Measurements from ENCODE around the gene ABCG1. TPM values are rescaled to one million over a fixed set of nuclear protein-coding genes. Genes with fewer than 3 reads are reported as not detected.

The ABCG1 gene
- total and polyA plus RNA-seq, 2 of the 4 experiments (the other 2 are of a cell fraction): 0.19 to 0.36 TPM

- CTCF ChIA-PET: interaction anchor here (0.9 to 1.9 kb wide), 2 partner anchors 14 to 274 kb away, joined by 3 to 4 read pairs; no protein-coding TSS in a partner anchor
- intact Hi-C loops (cut with micrococcal nuclease): no loop called here
- H2AK9ac ChIP-seq (replicated peaks; ENCODE audit: low read depth, low read length, poor library complexity): peak overlapping the region; percentile 78
- no peak overlapping the region for H2BK5ac ChIP-seq (ENCODE audit: low read depth, low read length, poor library complexity, severe bottlenecking)
- ATAC-seq (ENCODE audit: low read depth) (peak; percentile 69), DNase-seq (peak; percentile 5)
- H3K9me1 ChIP-seq (ENCODE audit: insufficient read depth, low read length): no peaks in the 10 kb centered on the region; the same call in 1 of the 2 replicates
- no peaks in the 10 kb centered on the region for H4K20me1 ChIP-seq (ENCODE audit: insufficient read depth, low read length)
- no peak overlapping the region for H2BK15ac ChIP-seq (ENCODE audit: low read depth, low read length)
- no TSS peak for BruUV-seq (replicated peaks)
- H3K9ac ChIP-seq (ENCODE audit: low read depth, low read length): no peak overlapping the region
- H2AK5ac ChIP-seq (ENCODE audit: low read depth, low read length): no peak overlapping the region
- H3K27me3 ChIP-seq (ENCODE audit: control insufficient read depth, insufficient read depth, low read length): peaks cover 67% of the 10 kb centered on the region; the same call in 1 of the 2 replicates
- H4K5ac ChIP-seq (ENCODE audit: low read depth, low read length): no peak overlapping the region
- no peak overlapping the region for H4K91ac ChIP-seq (ENCODE audit: insufficient read depth, low read depth, low read length)
- TF ChIP-seq MXI1 (IDR thresholded peaks at IDR 0.05; ENCODE audit: borderline replicate concordance, low read depth, low read length) (no peak), BHLHE40 (IDR thresholded peaks at IDR 0.05; ENCODE audit: low read depth, low read length) (no peak), CTCF (conservative IDR thresholded peaks at IDR 0.05; ENCODE audit: low read depth, low read length) (peak; percentile 52), RAD21 (IDR thresholded peaks at IDR 0.05; ENCODE audit: low read length) (peak; percentile 45)
- no peak overlapping the region for H3K56ac ChIP-seq (ENCODE audit: extremely low read depth, insufficient read depth, low read length)
- H3K18ac ChIP-seq (ENCODE audit: low read depth, low read length): no peak overlapping the region
- H4K8ac ChIP-seq (ENCODE audit: low read depth in 2 of 2, low read length in 2 of 2): no peak overlapping the region
- H3K23ac ChIP-seq (ENCODE audit: low read depth, low read length): no peak overlapping the region
- no peak overlapping the region for H3K4me2 ChIP-seq (ENCODE audit: low read depth, low read length)
- H3K36me3 ChIP-seq (ENCODE audit: control insufficient read depth, insufficient read depth, low read length): no peaks in the 10 kb centered on the region
- no peaks in the 10 kb centered on the region for H3K9me3 ChIP-seq (ENCODE audit: control insufficient read depth, insufficient read depth, low read length)
- in situ Hi-C loops (cut with MboI; ENCODE audit: low sequenced_read_pairs): no loop called here
- H2AFZ ChIP-seq (replicated peaks; ENCODE audit: low read length, poor library complexity): peak overlapping the region; percentile 58
- H3K4me3 ChIP-seq (ENCODE audit: insufficient read depth, low read depth, low read length): no peak overlapping the region
- no CpG with 5 or more reads among the region's 22 CpGs for WGBS, 2 experiments (ENCODE audit: extremely low coverage in 2 of 2, insufficient read length in 1 of 2)
- H3K4ac ChIP-seq (ENCODE audit: low read depth, low read length): no peak overlapping the region
- no peak overlapping the region for H2BK20ac ChIP-seq (ENCODE audit: low read depth, low read length)
- H2BK120ac ChIP-seq (ENCODE audit: low read depth, low read length): no peak overlapping the region
- dilution Hi-C loops (cut with HindIII; ENCODE audit: low sequenced_read_pairs, unreplicated experiment): no loop called here
- POLR2A ChIA-PET (ENCODE audit: unreplicated experiment): no interaction called here
- no peak overlapping the region for H3K14ac ChIP-seq (replicated peaks; ENCODE audit: low read depth, low read length)
- no peaks in the 10 kb centered on the region for H3K79me1 ChIP-seq (ENCODE audit: low read depth in 1 of 2, low read length in 2 of 2)
- H3K4me1 ChIP-seq (ENCODE audit: control insufficient read depth, insufficient read depth, low read length): no peaks in the 10 kb centered on the region; the same call in 1 of the 2 replicates
- no peak overlapping the region for H3K27ac ChIP-seq (ENCODE audit: insufficient read depth, low read length)
These were observed 90.8 kb downstream of the ABCG1 start for GRCh38 chr21:42309753-42310213.
